ENCODE results near the gene VTI1A. TPM values are rescaled to one million over a fixed set of nuclear protein-coding genes. Genes with fewer than 3 reads are reported as not detected.

Gene VTI1A
- total RNA-seq, 1 donor from 2014 or later, result 36.9 TPM

GRCh38 chr10:112698133-112698817 lies 251.3 kb downstream of the VTI1A start:
- no peak for TF ChIP-seq CTCF (IDR thresholded peaks at IDR 0.05)
- ATAC-seq (no peak), DNase-seq (no peak)
- Histone ChIP-seq H3K27ac (no peak overlapping the region), H3K36me3 (no peaks in the 10 kb centered on the region), H3K27me3 (ENCODE audit: low read depth) (no peaks in the 10 kb centered on the region), H3K4me3 (no peak overlapping the region), H3K9me3 (no peaks in the 10 kb centered on the region), H3K4me1 (no peaks in the 10 kb centered on the region)
- intact Hi-C loops (cut with DNase I), result no loop called here

- no peak for DNase-seq
- no peaks in the 10 kb centered on the region for H3K4me1 ChIP-seq
- no peak for TF ChIP-seq CTCF (IDR thresholded peaks at IDR 0.05)
- H3K36me3 ChIP-seq, result no peaks in the 10 kb centered on the region
- ATAC-seq, result no peak
- no peaks in the 10 kb centered on the region for H3K9me3 ChIP-seq
- H3K4me3 ChIP-seq, result no peak overlapping the region
- no peaks in the 10 kb centered on the region for H3K27me3 ChIP-seq (ENCODE audit: low read depth)
- intact Hi-C loops (cut with DNase I), result no loop called here
- H3K27ac ChIP-seq, result no peak overlapping the region
Observed at GRCh38 chr10:112698818-112699164, 251.8 kb downstream of the VTI1A start.

GRCh38 chr10:112700215-112700671 lies 253.2 kb downstream of the VTI1A start:
- no peak overlapping the region for H3K27ac ChIP-seq
- ATAC-seq, result no peak
- no peaks in the 10 kb centered on the region for H3K4me1 ChIP-seq
- TF ChIP-seq CTCF (IDR thresholded peaks at IDR 0.05), result no peak
- DNase-seq, result no peak
- no peaks in the 10 kb centered on the region for H3K36me3 ChIP-seq
- H3K9me3 ChIP-seq, result no peaks in the 10 kb centered on the region
- no peaks in the 10 kb centered on the region for H3K27me3 ChIP-seq (ENCODE audit: low read depth)
- intact Hi-C loops (cut with DNase I), result no loop called here
- no peak overlapping the region for H3K4me3 ChIP-seq

GRCh38 chr10:112701211-112701877 lies 254.3 kb downstream of the VTI1A start:
- Histone ChIP-seq H3K36me3 (no peaks in the 10 kb centered on the region), H3K4me3 (no peak overlapping the region), H3K27me3 (ENCODE audit: low read depth) (no peaks in the 10 kb centered on the region), H3K27ac (no peak overlapping the region), H3K4me1 (no peaks in the 10 kb centered on the region), H3K9me3 (no peaks in the 10 kb centered on the region)
- intact Hi-C loops (cut with DNase I), result no loop called here
- DNase-seq (no peak), ATAC-seq (no peak)
- no peak for TF ChIP-seq CTCF (IDR thresholded peaks at IDR 0.05)

GRCh38 chr10:112701878-112702255 lies 254.9 kb downstream of the VTI1A start:
- H3K4me1 ChIP-seq, result no peaks in the 10 kb centered on the region
- peak; percentile 23 to 64 for ATAC-seq
- no peak for DNase-seq
- intact Hi-C loops (cut with DNase I), result no loop called here
- no peaks in the 10 kb centered on the region for H3K27me3 ChIP-seq (ENCODE audit: low read depth)
- no peak for TF ChIP-seq CTCF (IDR thresholded peaks at IDR 0.05)
- H3K36me3 ChIP-seq, result no peaks in the 10 kb centered on the region
- no peak overlapping the region for H3K27ac ChIP-seq
- H3K9me3 ChIP-seq, result no peaks in the 10 kb centered on the region
- no peak overlapping the region for H3K4me3 ChIP-seq
